Fibroblast of skin of scalp (primary cell): ENCODE results near the gene MAP3K10.
"Not testable (repeated sequence)": the region's sequence is repeated elsewhere in the genome, so short reads cannot be mapped to it uniquely, and the experiment has no call there.

Experiments
- DNase-seq: peaks from one replicate; pipeline ENCODE4 v3.0.0-alpha.2; 2013

The MAP3K10 gene

GRCh38 chr19:40217027-40217810 is 26.0 kb downstream of the MAP3K10 start:
- DNase-seq = no peak

- DNase-seq = peak; percentile 25
Observed at GRCh38 chr19:40217934-40218890, 27.0 kb downstream of the MAP3K10 start, which contains the start of gene TTC9B. TTC9B (minus strand) TSS chr19:40218384; CDS start chr19:40218381, 3 bp downstream.

- not testable (repeated sequence) for DNase-seq
Observed at GRCh38 chr19:40219029-40219428, 27.8 kb downstream of the MAP3K10 start.

- peak; percentile 43 for DNase-seq
Observed at GRCh38 chr19:40219721-40220276, 28.6 kb downstream of the MAP3K10 start.

GRCh38 chr19:40220674-40221073 is 29.4 kb downstream of the MAP3K10 start:
- DNase-seq = no peak

GRCh38 chr19:40221858-40222619 is 30.8 kb downstream of the MAP3K10 start:
- peak; percentile 90 for DNase-seq

- no peak for DNase-seq
Observed at GRCh38 chr19:40223135-40223822, 32.1 kb downstream of the MAP3K10 start.

- DNase-seq = no peak
Observed at GRCh38 chr19:40224342-40225150, 33.3 kb downstream of the MAP3K10 start.

- DNase-seq = peak; percentile 30
Observed at GRCh38 chr19:40225440-40226305, 34.4 kb downstream of the MAP3K10 start.

- no peak for DNase-seq
Observed at GRCh38 chr19:40228346-40228745, 37.1 kb downstream of the MAP3K10 start.

GRCh38 chr19:40228863-40229262 is 37.6 kb downstream of the MAP3K10 start:
- DNase-seq = no peak

- no peak for DNase-seq
Observed at GRCh38 chr19:40229484-40229883, 38.3 kb downstream of the MAP3K10 start.

GRCh38 chr19:40229926-40230417 is 38.7 kb downstream of the MAP3K10 start:
- DNase-seq = no peak

- DNase-seq = no peak
Observed at GRCh38 chr19:40231057-40231456, 39.8 kb downstream of the MAP3K10 start.

- no peak for DNase-seq
Observed at GRCh38 chr19:40231544-40232424, 40.6 kb downstream of the MAP3K10 start.

- DNase-seq = no peak
Observed at GRCh38 chr19:40232479-40232878, 41.3 kb downstream of the MAP3K10 start.

GRCh38 chr19:40232949-40233810 is 42.0 kb downstream of the MAP3K10 start:
- DNase-seq = no peak
